ENCODE data around the gene ANKRD29.

ANKRD29 gene

GRCh38 chr18:23662309-23663263 is at the start of gene ANKRD29:
Gene ANKRD29 (minus strand): TSS chr18:23662911. CDS start chr18:23662730, 181 bp downstream.
- Mint-ChIP-seq H3K27me3 (peaks cover 76% of the 10 kb centered on the region), H3K9me3 (no peaks in the 10 kb centered on the region), H3K36me3 (ENCODE audit: low read depth) (peaks cover 6% of the 10 kb centered on the region), H3K4me1 (ENCODE audit: low read depth) (peaks cover 35% of the 10 kb centered on the region), H3K4me3 (peak within 1 kb of the TSS; percentile 73), H3K27ac (peak within 1 kb of the TSS; percentile 42)
- intact Hi-C loops (cut with micrococcal nuclease), result no loop called here

- peaks cover 4% of the 10 kb centered on the region for H3K4me1 Mint-ChIP-seq (ENCODE audit: low read depth)
- intact Hi-C loops (cut with micrococcal nuclease), result no loop called here
- H3K9me3 Mint-ChIP-seq, result peaks cover under 1% of the 10 kb centered on the region
- peaks cover 3% of the 10 kb centered on the region for H3K27me3 Mint-ChIP-seq
- no peaks in the 10 kb centered on the region for H3K36me3 Mint-ChIP-seq (ENCODE audit: low read depth)
- H3K27ac Mint-ChIP-seq, result no peak overlapping the region
- no peak overlapping the region for H3K4me3 Mint-ChIP-seq
These were observed 49.7 kb upstream of the ANKRD29 start for GRCh38 chr18:23712445-23712844.

- intact Hi-C loops (cut with micrococcal nuclease), result no loop called here
- Mint-ChIP-seq H3K27me3 (peaks cover 3% of the 10 kb centered on the region), H3K27ac (no peak overlapping the region), H3K36me3 (ENCODE audit: low read depth) (no peaks in the 10 kb centered on the region), H3K4me1 (ENCODE audit: low read depth) (peaks cover 4% of the 10 kb centered on the region), H3K9me3 (peaks cover 8% of the 10 kb centered on the region), H3K4me3 (no peak overlapping the region)
These were observed 48.7 kb upstream of the ANKRD29 start for GRCh38 chr18:23711426-23711825.

- H3K36me3 Mint-ChIP-seq (ENCODE audit: low read depth), result no peaks in the 10 kb centered on the region
- H3K4me3 Mint-ChIP-seq, result no peak overlapping the region
- H3K4me1 Mint-ChIP-seq (ENCODE audit: low read depth), result peaks cover 4% of the 10 kb centered on the region
- H3K27me3 Mint-ChIP-seq, result peaks cover 3% of the 10 kb centered on the region
- intact Hi-C loops (cut with micrococcal nuclease), result no loop called here
- peaks cover 8% of the 10 kb centered on the region for H3K9me3 Mint-ChIP-seq
- no peak overlapping the region for H3K27ac Mint-ChIP-seq
These were observed 48.2 kb upstream of the ANKRD29 start for GRCh38 chr18:23710946-23711345.

GRCh38 chr18:23710068-23710527 is 47.4 kb upstream of the ANKRD29 start:
- no peak overlapping the region for H3K4me3 Mint-ChIP-seq
- intact Hi-C loops (cut with micrococcal nuclease), result no loop called here
- H3K27ac Mint-ChIP-seq, result no peak overlapping the region
- peaks cover 4% of the 10 kb centered on the region for H3K4me1 Mint-ChIP-seq (ENCODE audit: low read depth)
- H3K27me3 Mint-ChIP-seq, result peaks cover 1% of the 10 kb centered on the region
- H3K9me3 Mint-ChIP-seq, result peaks cover 8% of the 10 kb centered on the region
- no peaks in the 10 kb centered on the region for H3K36me3 Mint-ChIP-seq (ENCODE audit: low read depth)

- Mint-ChIP-seq H3K36me3 (ENCODE audit: low read depth) (no peaks in the 10 kb centered on the region), H3K4me3 (no peak overlapping the region), H3K4me1 (ENCODE audit: low read depth) (no peaks in the 10 kb centered on the region), H3K27ac (no peak overlapping the region), H3K27me3 (peaks cover 8% of the 10 kb centered on the region), H3K9me3 (peaks cover 8% of the 10 kb centered on the region)
- intact Hi-C loops (cut with micrococcal nuclease), result loop anchor here (10.0 kb wide), 1 partner anchor 212 kb away; no protein-coding TSS in a partner anchor
These were observed 44.4 kb upstream of the ANKRD29 start for GRCh38 chr18:23706971-23707640.

- intact Hi-C loops (cut with micrococcal nuclease), result loop anchor here (10.0 kb wide), 1 partner anchor 210 kb away; no protein-coding TSS in a partner anchor
- Mint-ChIP-seq H3K36me3 (ENCODE audit: low read depth) (no peaks in the 10 kb centered on the region), H3K9me3 (peaks cover 8% of the 10 kb centered on the region), H3K27ac (no peak overlapping the region), H3K4me1 (ENCODE audit: low read depth) (no peaks in the 10 kb centered on the region), H3K27me3 (peaks cover 18% of the 10 kb centered on the region), H3K4me3 (no peak overlapping the region)
These were observed 42.1 kb upstream of the ANKRD29 start for GRCh38 chr18:23704806-23705205.

GRCh38 chr18:23703987-23704384 is 41.3 kb upstream of the ANKRD29 start:
- no peak overlapping the region for H3K27ac Mint-ChIP-seq
- peaks cover 18% of the 10 kb centered on the region for H3K27me3 Mint-ChIP-seq
- intact Hi-C loops (cut with micrococcal nuclease), result loop anchor here (1.0 to 10.0 kb wide), 2 partner anchors 82 to 209 kb away; no protein-coding TSS in a partner anchor

GRCh38 chr18:23703057-23703986 is 40.6 kb upstream of the ANKRD29 start:
- Mint-ChIP-seq H3K4me3 (no peak overlapping the region), H3K27ac (no peak overlapping the region), H3K4me1 (ENCODE audit: low read depth) (peaks cover 5% of the 10 kb centered on the region), H3K9me3 (peaks cover 8% of the 10 kb centered on the region), H3K36me3 (ENCODE audit: low read depth) (no peaks in the 10 kb centered on the region), H3K27me3 (peaks cover 18% of the 10 kb centered on the region)
- intact Hi-C loops (cut with micrococcal nuclease), result loop anchor here (1.0 to 10.0 kb wide), 2 partner anchors 81 to 209 kb away; no protein-coding TSS in a partner anchor

More at GRCh38 chr18:23703987-23704384, 41.3 kb upstream of the ANKRD29 start:
- Mint-ChIP-seq H3K36me3 (ENCODE audit: low read depth) (no peaks in the 10 kb centered on the region), H3K9me3 (peaks cover 8% of the 10 kb centered on the region), H3K4me3 (no peak overlapping the region), H3K4me1 (ENCODE audit: low read depth) (peaks cover 5% of the 10 kb centered on the region)

GRCh38 chr18:23702606-23703005 is 39.9 kb upstream of the ANKRD29 start:
- Mint-ChIP-seq H3K9me3 (peaks cover 8% of the 10 kb centered on the region), H3K27ac (no peak overlapping the region), H3K36me3 (ENCODE audit: low read depth) (no peaks in the 10 kb centered on the region), H3K27me3 (peaks cover 19% of the 10 kb centered on the region), H3K4me1 (ENCODE audit: low read depth) (peaks cover 5% of the 10 kb centered on the region), H3K4me3 (no peak overlapping the region)
- intact Hi-C loops (cut with micrococcal nuclease), result loop anchor here (1.0 to 10.0 kb wide), 2 partner anchors 80 to 208 kb away; no protein-coding TSS in a partner anchor

GRCh38 chr18:23701544-23702064 is 38.9 kb upstream of the ANKRD29 start:
- no peak overlapping the region for H3K27ac Mint-ChIP-seq
- H3K9me3 Mint-ChIP-seq, result no peaks in the 10 kb centered on the region
- intact Hi-C loops (cut with micrococcal nuclease), result loop anchor here (10.0 kb wide), 1 partner anchor 207 kb away; no protein-coding TSS in a partner anchor
- peaks cover 19% of the 10 kb centered on the region for H3K27me3 Mint-ChIP-seq
- peaks cover 5% of the 10 kb centered on the region for H3K4me1 Mint-ChIP-seq (ENCODE audit: low read depth)
- no peaks in the 10 kb centered on the region for H3K36me3 Mint-ChIP-seq (ENCODE audit: low read depth)
- no peak overlapping the region for H3K4me3 Mint-ChIP-seq

- intact Hi-C loops (cut with micrococcal nuclease), result loop anchor here (10.0 kb wide), 1 partner anchor 206 kb away; no protein-coding TSS in a partner anchor
- H3K36me3 Mint-ChIP-seq (ENCODE audit: low read depth), result no peaks in the 10 kb centered on the region
- peaks cover 19% of the 10 kb centered on the region for H3K27me3 Mint-ChIP-seq
- H3K4me3 Mint-ChIP-seq, result no peak overlapping the region
- H3K9me3 Mint-ChIP-seq, result no peaks in the 10 kb centered on the region
- H3K4me1 Mint-ChIP-seq (ENCODE audit: low read depth), result peaks cover 5% of the 10 kb centered on the region
- H3K27ac Mint-ChIP-seq, result no peak overlapping the region
These were observed 38.3 kb upstream of the ANKRD29 start for GRCh38 chr18:23701017-23701416.

Data from dendritic cell treated with granulocyte-macrophage colony-stimulating factor and Interleukin-4, amounts not matched to agents 40 ng/mL and 50 ng/mL, for 4 days (primary cell).